Stomach (tissue), 9 donors: ENCODE results near the gene KLHL29. TPM values are rescaled to one million over a fixed set of nuclear protein-coding genes. Genes with fewer than 3 reads are reported as not detected.

ENCODE experiments used
- DNase-seq, 2 donors: peaks; one replicate each; pipeline versions ENCODE4 v3.0.0 to v3.0.0-alpha.2; 2013 to 2019
- H3K27ac ChIP-seq, 5 donors: fragments of 200-600 bp in 4 of 5; sonication (generic) in 4 of 5; one replicate each; pipeline ENCODE4 v1.5.1; 2013 to 2019; ENCODE audit warnings: mild to moderate bottlenecking in 1 of 5, moderate library complexity in 1 of 5
- H3K27me3 ChIP-seq, 3 donors: fragments of 200-600 bp; sonication (generic); one replicate each; pipeline ENCODE4 v1.5.1; 2017 to 2019; ENCODE audit warnings: mixed run types in 1 of 3
- H3K36me3 ChIP-seq, 4 donors: fragments of 200-600 bp; sonication (generic); 1 replicate in 3 of 4; 2 replicates in 1 of 4; pipeline ENCODE4 v1.5.1; 2016 to 2019
- H3K4me1 ChIP-seq, 4 donors: fragments of 200-600 bp; sonication (generic); one replicate each; pipeline ENCODE4 v1.5.1; 2016 to 2019
- H3K4me3 ChIP-seq, 4 donors: fragments of 200-600 bp; sonication (generic) in 3 of 4; one replicate each; pipeline ENCODE4 v1.5.1; 2016 to 2019; ENCODE audit warnings: mild to moderate bottlenecking in 1 of 4
- H3K9me3 ChIP-seq, 4 donors: fragments of 200-600 bp; sonication (generic); one replicate each; pipeline ENCODE4 v1.5.1; 2016 to 2019
- EP300 ChIP-seq: sonication (generic); formaldehyde crosslinking; IDR thresholded peaks from one replicate; pipeline ENCODE4 v1.6.1; 2017; ENCODE audit warnings: antibody characterized with exemption
- POLR2A ChIP-seq, 4 donors: fragments of 450-650 bp; IDR thresholded peaks; one replicate each; pipeline ENCODE4 v1.6.1; 2016; ENCODE audit warnings: antibody characterized with exemption in 4 of 4, control low read depth in 2 of 4, mild to moderate bottlenecking in 1 of 4, moderate library complexity in 1 of 4
- POLR2AphosphoS5 ChIP-seq, 3 donors: sonication (generic); formaldehyde crosslinking; IDR thresholded peaks; one replicate each; pipeline ENCODE4 v1.6.1; 2016; ENCODE audit warnings: antibody characterized with exemption in 3 of 3
- WGBS, 5 donors: extraction: QIAGEN DNeasy Blood & Tissue Kit in 3 of 5; methylation state at CpG; one replicate each; pipeline versions ENCODE4 v1.1.5 to v1.1.7; 2013 to 2018; 5-methylcytosine and 5-hydroxymethylcytosine counted together
- intact Hi-C: fragments of 100-400 bp; cut with DNase I; formaldehyde crosslinking; loops from one replicate; pipeline ENCODE4 v1.15.1; 2023; ENCODE audit warnings: low total_unique reads
- polyA plus RNA-seq, 3 donors: library from polyadenylated mRNA; stranded (reverse); fragments of 200-250 nt; gene quantifications; one replicate each; pipeline ENCODE4 v1.2.3, GENCODE V29; 2013
- total RNA-seq, 5 donors: library from RNA; depleted of rRNA; stranded (reverse); fragments of >200 nt; gene quantifications; one replicate each; pipeline versions ENCODE4 v1.1.0 to v1.2.3, GENCODE V29; 2014 to 2016
- TF ChIP-seq, protein P1 (sequence below), 7 experiments: fragments of 450-650 bp in 4 of 7; fragments of 200-600 bp in 3 of 7; sonication (generic) in 3 of 7; IDR thresholded peaks; one replicate each; pipeline ENCODE4 v1.5.1; 2016 to 2019; ENCODE audit warnings: antibody characterized with exemption in 7 of 7, control low read depth in 2 of 7, mild to moderate bottlenecking in 1 of 7
- donor health status: healthy with polysubstance abuse.
- donor health status: Bipolar disorder and iron deficiency.
- donor health status: healthy.

KLHL29 gene
- total and polyA plus RNA-seq, 8 donors, result under 0.01 to 6.6 (median 1.3) TPM

DNA sequence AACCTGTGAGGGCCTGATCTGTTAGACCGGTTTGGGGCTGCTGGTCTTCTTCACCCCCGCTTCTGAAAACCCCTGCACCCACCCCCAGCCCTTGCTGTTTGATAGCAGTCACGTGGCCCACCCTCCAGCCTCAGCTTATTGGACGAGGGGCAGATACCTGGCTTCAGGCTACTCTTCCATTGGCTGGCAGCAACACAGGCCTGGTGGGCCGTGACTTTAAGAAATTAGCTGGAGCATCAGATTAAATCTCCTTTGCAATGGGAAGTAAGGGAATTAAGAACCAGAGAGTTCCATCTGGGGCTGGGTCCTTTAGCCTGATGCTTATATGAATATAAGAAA is 107.3 kb downstream of the KLHL29 start:
- no peaks in the 10 kb centered on the region for H3K9me3 ChIP-seq
- H3K27ac ChIP-seq, result peak overlapping the region in 1 of 5 donors; percentile 55
- DNase-seq, result no peak
- H3K27me3 ChIP-seq, result peaks cover 0 to 12% (median 0%) of the 10 kb centered on the region in 3 donors
- H3K4me3 ChIP-seq, result no peak overlapping the region
- intact Hi-C loops, result no loop called here
- WGBS, 5 donors, result 65 to 90% (median 68%) methylated on average over 5 of the region's 5 CpGs
- TF ChIP-seq, protein P1, sequence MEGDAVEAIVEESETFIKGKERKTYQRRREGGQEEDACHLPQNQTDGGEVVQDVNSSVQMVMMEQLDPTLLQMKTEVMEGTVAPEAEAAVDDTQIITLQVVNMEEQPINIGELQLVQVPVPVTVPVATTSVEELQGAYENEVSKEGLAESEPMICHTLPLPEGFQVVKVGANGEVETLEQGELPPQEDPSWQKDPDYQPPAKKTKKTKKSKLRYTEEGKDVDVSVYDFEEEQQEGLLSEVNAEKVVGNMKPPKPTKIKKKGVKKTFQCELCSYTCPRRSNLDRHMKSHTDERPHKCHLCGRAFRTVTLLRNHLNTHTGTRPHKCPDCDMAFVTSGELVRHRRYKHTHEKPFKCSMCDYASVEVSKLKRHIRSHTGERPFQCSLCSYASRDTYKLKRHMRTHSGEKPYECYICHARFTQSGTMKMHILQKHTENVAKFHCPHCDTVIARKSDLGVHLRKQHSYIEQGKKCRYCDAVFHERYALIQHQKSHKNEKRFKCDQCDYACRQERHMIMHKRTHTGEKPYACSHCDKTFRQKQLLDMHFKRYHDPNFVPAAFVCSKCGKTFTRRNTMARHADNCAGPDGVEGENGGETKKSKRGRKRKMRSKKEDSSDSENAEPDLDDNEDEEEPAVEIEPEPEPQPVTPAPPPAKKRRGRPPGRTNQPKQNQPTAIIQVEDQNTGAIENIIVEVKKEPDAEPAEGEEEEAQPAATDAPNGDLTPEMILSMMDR (IDR thresholded peaks at IDR 0.05), result no peak
- no peak for TF ChIP-seq EP300
- TF ChIP-seq POLR2AphosphoS5 (IDR thresholded peaks at IDR 0.05), result no peak
- no peak for TF ChIP-seq POLR2A (IDR thresholded peaks at IDR 0.05)
- H3K36me3 ChIP-seq, result no peaks in the 10 kb centered on the region
- peaks cover 0 to 27% (median 8%) of the 10 kb centered on the region in 4 donors for H3K4me1 ChIP-seq

DNA sequence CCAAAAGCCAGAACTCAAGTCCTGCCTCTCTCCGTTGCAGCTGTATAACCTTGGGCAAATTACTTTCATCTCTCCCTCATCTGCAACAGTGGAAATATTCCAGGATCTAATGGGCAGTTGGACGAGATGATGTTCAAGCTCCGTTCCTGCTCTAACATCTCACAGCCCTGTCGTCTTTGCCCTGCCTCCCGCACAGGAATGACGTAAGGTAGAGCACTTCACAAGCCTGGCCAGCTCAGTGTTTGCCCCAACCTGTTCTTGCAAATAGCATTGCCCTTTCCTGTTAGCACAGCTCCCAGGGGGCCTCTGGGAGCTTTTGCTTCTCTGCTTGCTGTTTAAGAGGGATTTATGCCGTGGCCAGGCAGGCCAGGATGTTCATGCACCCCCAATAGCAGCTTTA is 107.9 kb downstream of the KLHL29 start:
- Histone ChIP-seq H3K36me3 (no peaks in the 10 kb centered on the region), H3K4me3 (no peak overlapping the region), H3K27ac (peak overlapping the region in 1 of 5 donors; percentile 55), H3K9me3 (no peaks in the 10 kb centered on the region), H3K4me1 (peaks cover 0 to 32% (median 10%) of the 10 kb centered on the region in 4 donors), H3K27me3 (peaks cover 0 to 12% (median 0%) of the 10 kb centered on the region in 3 donors)
- intact Hi-C loops, result no loop called here
- 52 to 64% (median 55%) methylated on average over 7 of the region's 7 CpGs for WGBS, 5 donors
- TF ChIP-seq EP300 (no peak), POLR2A (IDR thresholded peaks at IDR 0.05) (no peak), POLR2AphosphoS5 (IDR thresholded peaks at IDR 0.05) (no peak)
- TF ChIP-seq, protein P1 (IDR thresholded peaks at IDR 0.05), result no peak
- peak in 1 of 2 donors; percentile 65 for DNase-seq

DNA sequence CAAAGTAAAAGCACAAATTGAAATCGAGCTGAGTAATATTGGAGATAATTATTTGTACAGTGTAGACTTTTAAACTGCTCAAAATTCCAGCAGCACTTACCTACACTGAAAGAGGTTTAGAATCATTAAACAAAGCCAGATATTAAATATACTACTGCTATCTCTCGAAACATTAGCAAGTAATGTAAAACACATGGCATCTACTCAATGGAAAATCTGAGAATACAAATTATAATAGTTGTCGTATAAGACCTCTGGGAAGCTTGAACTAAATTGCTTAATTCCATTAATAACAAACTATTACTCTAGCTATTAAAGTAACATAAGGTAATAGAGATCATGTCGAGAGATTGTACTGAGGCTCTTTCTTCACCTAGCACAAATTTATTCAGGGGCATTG is 108.9 kb downstream of the KLHL29 start:
- peaks cover 0 to 6% (median 0%) of the 10 kb centered on the region in 3 donors for H3K27me3 ChIP-seq
- H3K27ac ChIP-seq, result no peak overlapping the region
- TF ChIP-seq, protein P1 (IDR thresholded peaks at IDR 0.05), result no peak
- TF ChIP-seq EP300 (no peak), POLR2AphosphoS5 (IDR thresholded peaks at IDR 0.05) (no peak), POLR2A (IDR thresholded peaks at IDR 0.05) (no peak)
- intact Hi-C loops, result no loop called here
- 78 to 88% (median 81%) methylated on average over 4 of the region's 4 CpGs for WGBS, 5 donors
- no peak overlapping the region for H3K4me3 ChIP-seq
- H3K4me1 ChIP-seq, result peaks cover 0 to 40% (median 15%) of the 10 kb centered on the region in 4 donors
- no peaks in the 10 kb centered on the region for H3K36me3 ChIP-seq
- H3K9me3 ChIP-seq, result no peaks in the 10 kb centered on the region
- DNase-seq, result no peak

DNA sequence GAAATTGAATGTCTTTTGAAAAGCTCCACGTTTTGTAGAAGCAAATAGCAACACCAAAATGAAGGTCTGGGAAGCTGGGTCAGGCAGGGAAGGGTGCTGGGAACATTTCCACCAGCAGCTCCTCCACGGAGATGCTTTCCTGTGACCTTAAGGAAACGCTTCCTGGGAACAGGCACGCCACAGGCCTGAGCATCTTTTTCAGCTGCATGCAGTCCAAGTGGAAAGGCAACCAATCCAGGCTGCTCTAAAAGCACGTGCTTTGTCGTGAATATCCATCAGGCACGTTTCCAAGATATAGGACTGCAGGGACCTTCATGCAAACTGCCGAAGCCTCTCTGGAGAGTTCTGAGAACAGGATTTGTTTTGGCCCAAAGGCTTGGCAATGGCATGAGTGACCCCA is 109.3 kb downstream of the KLHL29 start:
- H3K4me3 ChIP-seq, result no peak overlapping the region
- DNase-seq, result no peak
- peaks cover 0 to 42% (median 17%) of the 10 kb centered on the region in 4 donors for H3K4me1 ChIP-seq
- no peaks in the 10 kb centered on the region for H3K9me3 ChIP-seq
- H3K27ac ChIP-seq, result no peak overlapping the region
- WGBS, 5 donors, result 59 to 75% (median 70%) methylated on average over 8 of the region's 8 CpGs
- no peaks in the 10 kb centered on the region for H3K36me3 ChIP-seq
- intact Hi-C loops, result no loop called here
- H3K27me3 ChIP-seq, result peaks cover 0 to 6% (median 0%) of the 10 kb centered on the region in 3 donors
- TF ChIP-seq EP300, result no peak
- TF ChIP-seq POLR2AphosphoS5 (IDR thresholded peaks at IDR 0.05), result no peak
- no peak for TF ChIP-seq POLR2A (IDR thresholded peaks at IDR 0.05)
- TF ChIP-seq, protein P1 (IDR thresholded peaks at IDR 0.05), result no peak
